H1 (cell line): Measurements from ENCODE around the gene EXOC3L1. TPM values are rescaled to one million over a fixed set of nuclear protein-coding genes. Genes with fewer than 3 reads are reported as not detected.

Experiments used
- CTCF ChIP-seq, 3 experiments: IDR thresholded peaks; 1 replicate in 2 of 3; 2 replicates in 1 of 3; pipeline versions ENCODE4 v1.5.1 to v1.6.1; 2011; ENCODE audit warnings: low read length in 3 of 3, mild to moderate bottlenecking in 3 of 3, inconsistent platforms in 2 of 3, low read depth in 1 of 3, moderate library complexity in 1 of 3; ENCODE audit not compliant: insufficient read depth in 1 of 3; ENCODE audit errors: control extremely low read depth in 1 of 3
- polyA plus RNA-seq, 7 experiments: library from polyadenylated mRNA; depleted of rRNA in 3 of 7; stranded (reverse) in 5 of 7; unstranded in 2 of 7; fragments of >200 nt in 5 of 7; fragments of 200-250 nt in 2 of 7; gene quantifications; 1 replicate in 5 of 7; 2 replicates in 1 of 7; 4 replicates in 1 of 7; pipeline versions ENCODE4 v1.2.1 to v1.2.3, GENCODE V29; 2011 to 2013; ENCODE audit warnings: missing spikeins in 2 of 7, mixed read lengths in 2 of 7
- total RNA-seq: library from RNA; stranded (reverse); fragmentation: NEBNext Ultra II Directional; extraction: Animal tissue kit (Norgen Biotek cat#: 25700); gene quantifications from 2 replicates; pipeline ENCODE4 v1.2.1, GENCODE V29; 2021

EXOC3L1 gene
- total and polyA plus RNA-seq, 2 of the 8 experiments (the other 6 are each of a cell fraction or from before 2014, with no cell fraction given), result 1.3 TPM

DNA sequence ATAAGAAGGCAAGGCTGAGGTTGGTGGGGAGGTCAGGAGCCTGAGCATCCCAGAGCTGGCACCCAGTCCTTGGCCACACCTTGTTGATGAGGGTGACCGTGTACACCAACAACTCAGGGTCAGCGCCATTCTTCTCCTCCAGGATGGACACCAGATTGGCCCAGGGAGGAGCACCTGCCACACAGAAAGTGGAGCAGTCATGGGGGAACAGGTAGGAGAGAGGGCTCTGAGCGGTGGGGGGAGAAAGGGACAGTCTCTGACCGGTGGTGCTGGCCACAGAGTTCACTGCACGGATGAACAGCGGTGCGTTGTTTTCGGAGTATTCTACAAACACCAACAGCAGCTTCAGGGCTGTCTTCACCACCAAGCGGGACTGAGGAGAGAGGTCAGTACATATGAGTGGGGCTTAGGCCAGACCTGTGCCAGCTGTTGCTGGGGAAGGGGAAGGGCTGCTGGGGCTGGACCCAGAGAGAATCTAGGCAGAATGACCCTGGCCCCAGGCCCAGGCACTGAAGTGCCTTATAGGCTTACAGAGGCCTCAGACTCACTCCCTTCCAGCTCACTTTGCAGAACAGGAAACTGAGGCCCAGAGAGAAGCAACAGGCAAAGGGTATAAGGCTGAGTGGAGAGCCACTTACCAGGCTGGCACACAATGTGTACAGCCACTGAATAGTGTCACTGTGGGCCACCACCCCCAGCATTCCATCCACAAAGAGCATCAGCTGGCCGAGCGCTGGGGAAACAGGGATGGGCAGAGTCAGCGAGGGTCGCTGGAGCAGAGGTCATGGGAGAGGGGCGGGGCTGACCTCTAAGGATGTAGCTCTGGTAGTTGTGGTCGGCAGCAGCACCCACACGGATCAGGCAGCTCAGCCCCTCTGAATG, 47.7 kb upstream of the EXOC3L1 start (continued):
- no peak for TF ChIP-seq CTCF (IDR thresholded peaks at IDR 0.05; ENCODE audit: control extremely low read depth in 1 of 3, insufficient read depth in 1 of 3, low read depth in 1 of 3, low read length in 3 of 3)
